Neural progenitor cell (in vitro differentiated cells): ENCODE results near the gene LPIN1. TPM values are rescaled to one million over a fixed set of nuclear protein-coding genes. Genes with fewer than 3 reads are reported as not detected.

Source experiments
- DNase-seq: peaks from one replicate; pipeline ENCODE4 v3.0.0-alpha.2; 2016; ENCODE audit warnings: low spot score
- H2AFZ ChIP-seq: fragments of 200-600 bp; sonication (generic); replicated peaks from 2 replicates; pipeline ENCODE4 v1.6.1; 2016; ENCODE audit warnings: antibody characterized with exemption
- H3F3A ChIP-seq: fragments of 200-600 bp; sonication (generic); 2 replicates; pipeline ENCODE4 v1.6.1; 2016; ENCODE audit warnings: antibody characterized with exemption, low read depth
- H3K27ac ChIP-seq: fragments of 200-600 bp; sonication (generic); 2 replicates; pipeline ENCODE4 v1.5.1; 2016; ENCODE audit warnings: mild to moderate bottlenecking
- H3K27me3 ChIP-seq: fragments of 200-600 bp; sonication (generic); 2 replicates; pipeline ENCODE4 v1.6.1; 2016; ENCODE audit warnings: mild to moderate bottlenecking, moderate library complexity
- H3K36me3 ChIP-seq: fragments of 200-600 bp; sonication (generic); 2 replicates; pipeline ENCODE4 v1.5.1; 2016
- H3K4me1 ChIP-seq: fragments of 200-600 bp; sonication (generic); 2 replicates; pipeline ENCODE4 v1.6.1; 2016; ENCODE audit warnings: mixed run types
- H3K4me2 ChIP-seq: fragments of 200-600 bp; sonication (generic); 2 replicates; pipeline ENCODE4 v1.6.1; 2016
- H3K4me3 ChIP-seq: fragments of 200-600 bp; sonication (generic); 2 replicates; pipeline ENCODE4 v1.5.1; 2016
- H3K79me2 ChIP-seq: fragments of 200-600 bp; sonication (generic); 2 replicates; pipeline ENCODE4 v1.6.1; 2016; ENCODE audit warnings: low read depth
- H3K9ac ChIP-seq: fragments of 200-600 bp; sonication (generic); 2 replicates; pipeline ENCODE4 v1.6.1; 2016
- H3K9me3 ChIP-seq: fragments of 200-600 bp; sonication (generic); 2 replicates; pipeline ENCODE4 v1.5.1; 2016; ENCODE audit warnings: low read depth
- H4K20me1 ChIP-seq: fragments of 200-600 bp; sonication (generic); 2 replicates; pipeline ENCODE4 v1.6.1; 2016; ENCODE audit warnings: low read depth
- H3K27ac Mint-ChIP-seq: 3 replicates; pipeline ENCODE4 v1.8.0; 2021; ENCODE audit warnings: mixed read lengths
- H3K27me3 Mint-ChIP-seq: 2 replicates; pipeline ENCODE4 v1.8.0; 2022; ENCODE audit warnings: low read depth, mild to moderate bottlenecking, inconsistent platforms, moderate library complexity, mixed read lengths; ENCODE audit not compliant: insufficient read depth
- H3K36me3 Mint-ChIP-seq: 3 replicates; pipeline ENCODE4 v1.8.0; 2021; ENCODE audit warnings: mixed read lengths
- H3K4me1 Mint-ChIP-seq: 3 replicates; pipeline ENCODE4 v1.8.0; 2021; ENCODE audit warnings: mixed read lengths
- H3K4me3 Mint-ChIP-seq: 3 replicates; pipeline ENCODE4 v1.8.0; 2021; ENCODE audit warnings: mild to moderate bottlenecking, moderate library complexity, mixed read lengths
- H3K9me3 Mint-ChIP-seq: 3 replicates; pipeline ENCODE4 v1.8.0; 2020; ENCODE audit warnings: mixed read lengths
- CTCF ChIP-seq: fragments of 200-600 bp; sonication (generic); IDR thresholded peaks from 2 replicates; pipeline ENCODE4 v1.5.1; 2017; ENCODE audit warnings: antibody characterized with exemption, mild to moderate bottlenecking
- EZH2 ChIP-seq: fragments of 200-600 bp; sonication (generic); IDR thresholded peaks from 2 replicates; pipeline ENCODE4 v1.6.1; 2017; ENCODE audit warnings: antibody characterized with exemption, mild to moderate bottlenecking, moderate library complexity
- EZH2phosphoT487 ChIP-seq: fragments of 200-600 bp; sonication (generic); IDR thresholded peaks from 2 replicates; pipeline ENCODE4 v1.6.1; 2017; ENCODE audit warnings: antibody characterized with exemption
- total RNA-seq: library from RNA; depleted of rRNA; stranded (reverse); fragments of >200 nt; gene quantifications from 2 replicates; pipeline ENCODE4 v1.2.3, GENCODE V29; 2015; ENCODE audit warnings: low replicate concordance

The LPIN1 gene
- total RNA-seq, 1 donor from 2014 or later, result 18.0 TPM

GRCh38 chr2:11796190-11797171, 50.0 kb downstream of the LPIN1 start:
- H3K79me2 ChIP-seq, result no peaks in the 10 kb centered on the region
- no peaks in the 10 kb centered on the region for H3K27me3 ChIP-seq
- H3K9ac ChIP-seq, result no peak overlapping the region
- no peaks in the 10 kb centered on the region for H3K4me1 ChIP-seq
- Mint-ChIP-seq H3K27me3 (no peaks in the 10 kb centered on the region), H3K4me3 (no peak overlapping the region), H3K27ac (no peak overlapping the region), H3K9me3 (no peaks in the 10 kb centered on the region), H3K36me3 (peaks cover 66% of the 10 kb centered on the region), H3K4me1 (no peaks in the 10 kb centered on the region)
- no peak overlapping the region for H3K4me2 ChIP-seq
- DNase-seq, result no peak
- no peak overlapping the region for H2AFZ ChIP-seq
- H3K27ac ChIP-seq, result no peak overlapping the region
- no peaks in the 10 kb centered on the region for H4K20me1 ChIP-seq
- H3K36me3 ChIP-seq, result peaks cover 3% of the 10 kb centered on the region
- no peak overlapping the region for H3K4me3 ChIP-seq
- no peak for TF ChIP-seq EZH2phosphoT487
- TF ChIP-seq CTCF, result no peak
- TF ChIP-seq EZH2, result no peak
- H3K9me3 ChIP-seq, result no peaks in the 10 kb centered on the region
- H3F3A ChIP-seq, result no peaks in the 10 kb centered on the region

- Mint-ChIP-seq H3K4me1 (no peaks in the 10 kb centered on the region), H3K9me3 (no peaks in the 10 kb centered on the region), H3K27me3 (no peaks in the 10 kb centered on the region), H3K27ac (no peak overlapping the region), H3K4me3 (no peak overlapping the region), H3K36me3 (peaks cover 61% of the 10 kb centered on the region)
- H4K20me1 ChIP-seq, result no peaks in the 10 kb centered on the region
- no peak overlapping the region for H3K9ac ChIP-seq
- no peaks in the 10 kb centered on the region for H3K36me3 ChIP-seq
- no peaks in the 10 kb centered on the region for H3K9me3 ChIP-seq
- H3F3A ChIP-seq, result no peaks in the 10 kb centered on the region
- H3K4me1 ChIP-seq, result no peaks in the 10 kb centered on the region
- no peak for TF ChIP-seq EZH2phosphoT487
- no peaks in the 10 kb centered on the region for H3K27me3 ChIP-seq
- H2AFZ ChIP-seq, result no peak overlapping the region
- no peak overlapping the region for H3K4me2 ChIP-seq
- DNase-seq, result no peak
- no peaks in the 10 kb centered on the region for H3K79me2 ChIP-seq
- no peak overlapping the region for H3K27ac ChIP-seq
- no peak overlapping the region for H3K4me3 ChIP-seq
These were observed 51.4 kb downstream of the LPIN1 start for GRCh38 chr2:11797846-11798245.

- TF ChIP-seq CTCF (no peak), EZH2phosphoT487 (no peak)
- Histone ChIP-seq H3K36me3 (no peaks in the 10 kb centered on the region), H3K4me2 (no peak overlapping the region), H3F3A (no peaks in the 10 kb centered on the region), H4K20me1 (no peaks in the 10 kb centered on the region), H3K4me1 (no peaks in the 10 kb centered on the region), H3K4me3 (no peak overlapping the region), H2AFZ (no peak overlapping the region), H3K27ac (no peak overlapping the region), H3K79me2 (no peaks in the 10 kb centered on the region), H3K27me3 (no peaks in the 10 kb centered on the region), H3K9me3 (no peaks in the 10 kb centered on the region), H3K9ac (no peak overlapping the region)
- no peaks in the 10 kb centered on the region for H3K4me1 Mint-ChIP-seq
- peaks cover 56% of the 10 kb centered on the region for H3K36me3 Mint-ChIP-seq
- H3K9me3 Mint-ChIP-seq, result no peaks in the 10 kb centered on the region
- H3K4me3 Mint-ChIP-seq, result no peak overlapping the region
- no peak for DNase-seq
- no peaks in the 10 kb centered on the region for H3K27me3 Mint-ChIP-seq
- no peak overlapping the region for H3K27ac Mint-ChIP-seq
These were observed 52.4 kb downstream of the LPIN1 start for GRCh38 chr2:11798701-11799435.
